ENCODE data around the gene SCN5A. TPM values are rescaled to one million over a fixed set of nuclear protein-coding genes. Genes with fewer than 3 reads are reported as not detected.

Gene SCN5A
- total RNA-seq, 2 experiments from 2014 or later: 0.20 to 0.52 TPM

DNA sequence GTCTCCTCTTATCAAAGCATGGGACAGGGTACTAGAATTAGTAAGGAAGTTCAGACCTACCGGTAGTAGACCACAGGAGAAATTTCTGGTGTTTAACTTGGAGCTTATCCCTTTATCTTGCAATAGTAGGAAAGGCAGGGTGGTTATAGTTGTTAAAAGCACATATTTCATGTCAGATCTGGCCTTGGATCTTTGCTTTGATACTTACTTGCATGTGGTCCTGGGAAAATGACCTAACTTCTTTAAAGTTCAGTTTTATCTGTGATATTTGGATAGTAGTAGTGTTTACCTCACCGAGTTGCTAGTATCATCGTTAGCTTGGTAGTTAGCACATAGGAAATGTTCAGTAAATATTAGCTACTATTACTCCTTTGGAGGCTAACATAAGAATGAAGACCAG lies 137.9 kb downstream of the SCN5A start:
- DNase-seq: no peak
- Mint-ChIP-seq H3K27me3 (no peaks in the 10 kb centered on the region), H3K9me3 (no peaks in the 10 kb centered on the region), H3K4me3 (no peak overlapping the region), H3K36me3 (ENCODE audit: low read depth) (peaks cover 19% of the 10 kb centered on the region), H3K4me1 (ENCODE audit: low read depth) (no peaks in the 10 kb centered on the region), H3K27ac (no peak overlapping the region)
- ChIA-PET POLR2A (no interaction called here), CTCF (interaction anchor here (1.4 to 6.6 kb wide), 2 partner anchors 9 to 14 kb away, joined by 3 to 80 read pairs; no protein-coding TSS in a partner anchor)
- ATAC-seq: no peak
- TF ChIP-seq, protein P1, sequence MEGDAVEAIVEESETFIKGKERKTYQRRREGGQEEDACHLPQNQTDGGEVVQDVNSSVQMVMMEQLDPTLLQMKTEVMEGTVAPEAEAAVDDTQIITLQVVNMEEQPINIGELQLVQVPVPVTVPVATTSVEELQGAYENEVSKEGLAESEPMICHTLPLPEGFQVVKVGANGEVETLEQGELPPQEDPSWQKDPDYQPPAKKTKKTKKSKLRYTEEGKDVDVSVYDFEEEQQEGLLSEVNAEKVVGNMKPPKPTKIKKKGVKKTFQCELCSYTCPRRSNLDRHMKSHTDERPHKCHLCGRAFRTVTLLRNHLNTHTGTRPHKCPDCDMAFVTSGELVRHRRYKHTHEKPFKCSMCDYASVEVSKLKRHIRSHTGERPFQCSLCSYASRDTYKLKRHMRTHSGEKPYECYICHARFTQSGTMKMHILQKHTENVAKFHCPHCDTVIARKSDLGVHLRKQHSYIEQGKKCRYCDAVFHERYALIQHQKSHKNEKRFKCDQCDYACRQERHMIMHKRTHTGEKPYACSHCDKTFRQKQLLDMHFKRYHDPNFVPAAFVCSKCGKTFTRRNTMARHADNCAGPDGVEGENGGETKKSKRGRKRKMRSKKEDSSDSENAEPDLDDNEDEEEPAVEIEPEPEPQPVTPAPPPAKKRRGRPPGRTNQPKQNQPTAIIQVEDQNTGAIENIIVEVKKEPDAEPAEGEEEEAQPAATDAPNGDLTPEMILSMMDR (IDR thresholded peaks at IDR 0.05): no peak
- intact Hi-C loops (cut with micrococcal nuclease): no loop called here

DNA sequence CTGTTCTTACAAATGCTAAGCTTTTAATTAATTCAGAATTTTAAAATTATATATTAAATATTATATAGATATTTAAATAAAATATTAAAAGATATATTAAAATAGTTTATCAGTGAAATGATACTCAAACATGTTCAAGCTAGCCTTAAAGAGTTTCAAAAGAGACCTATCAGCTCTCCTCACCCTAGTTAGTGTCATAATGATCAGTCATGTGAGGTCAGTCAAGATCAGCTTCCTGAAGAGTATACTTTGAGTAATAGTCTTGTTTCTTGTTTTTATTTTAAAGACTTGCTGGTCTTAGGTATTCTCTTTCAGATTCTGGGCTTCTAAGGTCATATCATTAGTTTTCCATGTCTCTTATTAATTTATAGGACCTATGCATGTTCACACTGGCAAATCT lies 138.9 kb downstream of the SCN5A start:
- TF ChIP-seq, protein P1 (IDR thresholded peaks at IDR 0.05): no peak
- CTCF ChIA-PET: interaction anchor here (1.4 to 6.6 kb wide), 3 partner anchors 10 to 15 kb away, joined by 3 to 80 read pairs (median 3); no protein-coding TSS in a partner anchor
- no peaks in the 10 kb centered on the region for H3K4me1 Mint-ChIP-seq (ENCODE audit: low read depth)
- no peaks in the 10 kb centered on the region for H3K27me3 Mint-ChIP-seq
- intact Hi-C loops (cut with micrococcal nuclease): no loop called here
- H3K27ac Mint-ChIP-seq: no peak overlapping the region
- no peak overlapping the region for H3K4me3 Mint-ChIP-seq
- peaks cover 21% of the 10 kb centered on the region for H3K36me3 Mint-ChIP-seq (ENCODE audit: low read depth)
- POLR2A ChIA-PET: interaction anchor here (1.0 kb wide), 1 partner anchor 9 kb away, joined by 3 read pairs; no protein-coding TSS in a partner anchor
- H3K9me3 Mint-ChIP-seq: no peaks in the 10 kb centered on the region
- ATAC-seq (no peak), DNase-seq (no peak)

DNA sequence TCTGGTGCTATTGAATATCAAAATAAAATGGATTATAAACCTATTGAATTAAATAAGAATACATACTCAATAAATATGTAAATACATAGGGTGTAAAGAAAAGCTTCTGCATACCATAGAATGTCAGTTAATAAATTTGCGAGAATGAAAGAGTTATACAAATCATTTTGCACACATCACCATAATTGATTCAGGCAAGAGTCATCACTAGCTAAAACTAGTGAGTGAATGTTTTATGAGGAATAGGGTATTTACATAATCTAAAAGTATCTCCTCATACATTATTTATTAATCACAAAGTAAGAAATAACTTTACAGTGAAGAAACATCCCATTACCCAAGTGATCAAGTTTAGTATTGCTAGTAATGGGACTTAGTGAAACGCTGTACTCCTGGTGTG lies 139.8 kb downstream of the SCN5A start:
- POLR2A ChIA-PET: no interaction called here
- Mint-ChIP-seq H3K4me1 (ENCODE audit: low read depth) (no peaks in the 10 kb centered on the region), H3K4me3 (no peak overlapping the region), H3K27me3 (no peaks in the 10 kb centered on the region), H3K27ac (no peak overlapping the region), H3K9me3 (no peaks in the 10 kb centered on the region), H3K36me3 (ENCODE audit: low read depth) (peaks cover 23% of the 10 kb centered on the region)
- CTCF ChIA-PET: interaction anchor here (0.9 to 6.6 kb wide), 4 partner anchors 11 to 142 kb away, joined by 3 to 80 read pairs (median 4); partner anchors contain the start of gene EXOG
- intact Hi-C loops (cut with micrococcal nuclease): no loop called here
- DNase-seq: no peak
- TF ChIP-seq, protein P1 (IDR thresholded peaks at IDR 0.05): no peak
- no peak for ATAC-seq

DNA sequence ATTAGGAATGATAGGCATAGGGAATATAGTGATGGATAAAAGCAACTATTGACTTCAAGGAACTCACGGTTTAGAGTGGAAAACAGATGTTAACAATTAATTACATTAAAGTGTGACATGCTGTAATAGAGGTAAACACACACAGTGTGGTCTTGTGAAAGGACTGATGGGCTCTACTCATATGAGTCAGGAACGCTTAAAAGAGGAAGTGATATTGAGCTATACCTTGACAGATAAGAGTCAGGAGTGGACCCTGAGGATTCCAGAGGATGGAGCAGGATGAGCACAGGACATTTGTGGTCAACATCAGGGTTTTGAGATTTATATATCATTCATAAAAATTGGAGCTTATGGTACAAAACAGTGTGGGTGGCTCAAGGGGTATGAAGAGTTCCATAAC lies 142.4 kb downstream of the SCN5A start:
- intact Hi-C loops (cut with micrococcal nuclease): no loop called here
- H3K27ac Mint-ChIP-seq: no peak overlapping the region
- DNase-seq (no peak), ATAC-seq (no peak)
- no peaks in the 10 kb centered on the region for H3K9me3 Mint-ChIP-seq
- no peaks in the 10 kb centered on the region for H3K4me1 Mint-ChIP-seq (ENCODE audit: low read depth)
- ChIA-PET CTCF (interaction anchor here (1.3 to 6.6 kb wide), 3 partner anchors 11 to 149 kb away, joined by 3 to 80 read pairs (median 4); partner anchors contain the start of gene EXOG), POLR2A (no interaction called here)
- no peak overlapping the region for H3K4me3 Mint-ChIP-seq
- no peaks in the 10 kb centered on the region for H3K27me3 Mint-ChIP-seq
- H3K36me3 Mint-ChIP-seq (ENCODE audit: low read depth): peaks cover 32% of the 10 kb centered on the region
- TF ChIP-seq, protein P1 (IDR thresholded peaks at IDR 0.05): no peak

DNA sequence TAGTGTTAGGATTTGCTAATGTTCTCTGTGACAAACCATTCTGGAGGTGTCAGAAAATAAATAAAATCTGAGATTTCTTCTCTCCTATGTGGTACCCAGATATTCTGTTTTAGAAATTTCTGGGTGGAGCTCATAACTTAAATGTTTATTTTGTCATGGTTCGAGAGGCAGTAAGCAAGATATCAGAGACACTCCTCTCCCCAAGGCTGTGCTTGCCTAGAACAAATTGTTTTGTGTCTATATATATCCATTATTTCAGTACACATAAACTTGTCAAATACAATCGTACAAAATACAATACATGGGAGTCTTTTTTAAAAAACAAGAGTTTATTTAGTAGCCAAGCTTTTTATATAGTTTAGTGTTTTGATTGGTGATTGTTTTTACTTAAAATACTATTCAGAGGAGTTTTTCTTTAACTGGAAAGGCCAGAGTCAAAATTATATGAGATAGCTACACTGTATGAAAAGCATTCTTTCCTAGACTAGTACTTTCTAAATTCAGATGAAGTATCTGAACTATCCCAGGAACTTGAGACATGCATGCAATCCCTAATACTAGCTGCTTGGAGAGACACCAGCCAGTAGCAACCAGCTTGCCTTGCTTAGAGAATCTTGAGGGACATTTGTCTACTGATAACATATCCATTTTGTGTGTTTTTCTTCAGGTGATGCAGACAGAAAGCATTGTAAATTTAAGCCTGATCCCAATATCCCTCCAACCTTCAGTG lies 148.6 kb downstream of the SCN5A start:
- DNase-seq (no peak), ATAC-seq (no peak)
- ChIA-PET CTCF (interaction anchor here (1.1 to 4.4 kb wide), 4 partner anchors 20 to 150 kb away, joined by 3 to 38 read pairs (median 5); no protein-coding TSS in a partner anchor), POLR2A (interaction anchor here (0.9 kb wide), 2 partner anchors 10 to 25 kb away, joined by 3 read pairs; no protein-coding TSS in a partner anchor)
- H3K27me3 Mint-ChIP-seq: no peaks in the 10 kb centered on the region
- intact Hi-C loops (cut with micrococcal nuclease): no loop called here
- no peak overlapping the region for H3K4me3 Mint-ChIP-seq
- peaks cover 18% of the 10 kb centered on the region for H3K4me1 Mint-ChIP-seq (ENCODE audit: low read depth)
- TF ChIP-seq, protein P1 (IDR thresholded peaks at IDR 0.05): no peak
- no peaks in the 10 kb centered on the region for H3K9me3 Mint-ChIP-seq
- no peak overlapping the region for H3K27ac Mint-ChIP-seq
- H3K36me3 Mint-ChIP-seq (ENCODE audit: low read depth): peaks cover 35% of the 10 kb centered on the region
